ENCODE results near the gene ATAD3A. TPM values are rescaled to one million over a fixed set of nuclear protein-coding genes. Genes with fewer than 3 reads are reported as not detected.
"Not testable (repeated sequence)": the region's sequence is repeated elsewhere in the genome, so short reads cannot be mapped to it uniquely, and the experiment has no call there.

Gene ATAD3A
- total RNA-seq, 2 experiments from 2014 or later = 61.7 to 65.1 TPM

DNA sequence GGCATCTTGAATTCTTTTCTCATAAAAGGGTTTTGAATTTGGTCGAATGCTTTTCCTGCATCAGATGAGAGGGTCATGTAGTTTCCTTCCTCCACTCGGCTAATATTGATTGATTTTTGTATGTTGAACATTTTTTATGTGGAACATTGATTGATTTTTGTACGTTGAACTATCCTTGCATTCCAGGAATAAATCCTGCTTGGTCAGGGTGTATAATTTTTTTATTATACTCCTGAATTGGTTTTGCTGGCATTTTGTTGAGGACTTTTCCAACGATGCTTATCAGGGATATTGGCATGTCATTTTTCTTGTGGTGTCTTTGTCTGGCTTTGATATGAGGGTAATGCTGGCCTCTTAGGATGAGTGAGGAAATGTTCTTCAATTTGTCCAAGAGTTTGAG is 20.0 kb downstream of the ATAD3A start:
- H3K4me3 Mint-ChIP-seq = no peak overlapping the region
- peaks cover 27% of the 10 kb centered on the region for H3K36me3 Mint-ChIP-seq (ENCODE audit: low read depth)
- H3K27ac Mint-ChIP-seq = no peak overlapping the region
- POLR2A ChIA-PET = interaction anchor here (0.6 kb wide), 1 partner anchor 141 kb away, joined by 4 read pairs; no protein-coding TSS in a partner anchor
- H3K27me3 Mint-ChIP-seq = no peaks in the 10 kb centered on the region
- ATAC-seq (no peak), DNase-seq (no peak)
- H3K9me3 Mint-ChIP-seq = peaks cover 5% of the 10 kb centered on the region
- H3K4me1 Mint-ChIP-seq (ENCODE audit: low read depth) = no peaks in the 10 kb centered on the region
- CTCF ChIA-PET = no interaction called here
- TF ChIP-seq, protein P1, sequence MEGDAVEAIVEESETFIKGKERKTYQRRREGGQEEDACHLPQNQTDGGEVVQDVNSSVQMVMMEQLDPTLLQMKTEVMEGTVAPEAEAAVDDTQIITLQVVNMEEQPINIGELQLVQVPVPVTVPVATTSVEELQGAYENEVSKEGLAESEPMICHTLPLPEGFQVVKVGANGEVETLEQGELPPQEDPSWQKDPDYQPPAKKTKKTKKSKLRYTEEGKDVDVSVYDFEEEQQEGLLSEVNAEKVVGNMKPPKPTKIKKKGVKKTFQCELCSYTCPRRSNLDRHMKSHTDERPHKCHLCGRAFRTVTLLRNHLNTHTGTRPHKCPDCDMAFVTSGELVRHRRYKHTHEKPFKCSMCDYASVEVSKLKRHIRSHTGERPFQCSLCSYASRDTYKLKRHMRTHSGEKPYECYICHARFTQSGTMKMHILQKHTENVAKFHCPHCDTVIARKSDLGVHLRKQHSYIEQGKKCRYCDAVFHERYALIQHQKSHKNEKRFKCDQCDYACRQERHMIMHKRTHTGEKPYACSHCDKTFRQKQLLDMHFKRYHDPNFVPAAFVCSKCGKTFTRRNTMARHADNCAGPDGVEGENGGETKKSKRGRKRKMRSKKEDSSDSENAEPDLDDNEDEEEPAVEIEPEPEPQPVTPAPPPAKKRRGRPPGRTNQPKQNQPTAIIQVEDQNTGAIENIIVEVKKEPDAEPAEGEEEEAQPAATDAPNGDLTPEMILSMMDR (IDR thresholded peaks at IDR 0.05) = no peak
- intact Hi-C loops (cut with micrococcal nuclease) = no loop called here

DNA sequence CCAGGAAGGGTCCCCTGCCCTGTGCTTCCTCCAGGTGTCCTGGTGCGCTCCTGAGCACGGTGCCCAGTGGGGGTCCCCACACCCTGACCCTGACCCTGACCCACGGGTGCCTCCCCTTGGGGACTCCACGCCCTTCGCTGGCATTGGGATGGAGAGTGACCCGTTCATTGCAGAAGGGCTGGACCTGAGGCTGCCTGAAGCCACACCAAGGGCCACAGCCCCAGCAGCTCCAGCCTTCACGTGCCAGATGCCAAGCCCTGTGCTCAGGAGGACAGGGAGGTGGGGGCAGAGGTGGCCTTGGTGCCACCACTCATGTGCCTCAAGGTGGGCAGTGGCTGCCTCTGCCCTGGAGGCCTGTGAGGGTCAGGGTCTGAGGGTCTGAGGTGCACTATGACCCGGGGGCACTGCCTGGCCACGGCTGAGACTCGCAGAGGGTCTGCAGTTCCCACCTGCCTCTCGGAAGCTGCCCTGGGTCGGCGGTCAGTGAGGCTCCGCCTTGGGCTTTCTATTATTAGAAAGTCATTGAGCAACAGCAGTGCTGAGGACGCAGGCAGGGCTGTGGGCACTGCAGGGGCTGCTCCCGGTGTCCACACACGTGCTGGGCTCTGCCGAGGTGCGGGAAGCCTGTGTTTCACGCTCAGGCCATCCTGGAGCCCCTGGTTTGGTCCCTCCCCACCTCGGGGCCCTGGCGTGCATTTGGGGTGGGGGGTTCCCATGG is 21.4 kb downstream of the ATAD3A start:
- H3K27ac Mint-ChIP-seq; H3K9me3 Mint-ChIP-seq; POLR2A ChIA-PET; intact Hi-C loops (cut with micrococcal nuclease); DNase-seq; ATAC-seq; H3K4me3 Mint-ChIP-seq; H3K4me1 Mint-ChIP-seq (ENCODE audit: low read depth); H3K27me3 Mint-ChIP-seq; CTCF ChIA-PET: not testable (repeated sequence)
- H3K36me3 Mint-ChIP-seq (ENCODE audit: low read depth) = peaks cover 25% of the 10 kb centered on the region

DNA sequence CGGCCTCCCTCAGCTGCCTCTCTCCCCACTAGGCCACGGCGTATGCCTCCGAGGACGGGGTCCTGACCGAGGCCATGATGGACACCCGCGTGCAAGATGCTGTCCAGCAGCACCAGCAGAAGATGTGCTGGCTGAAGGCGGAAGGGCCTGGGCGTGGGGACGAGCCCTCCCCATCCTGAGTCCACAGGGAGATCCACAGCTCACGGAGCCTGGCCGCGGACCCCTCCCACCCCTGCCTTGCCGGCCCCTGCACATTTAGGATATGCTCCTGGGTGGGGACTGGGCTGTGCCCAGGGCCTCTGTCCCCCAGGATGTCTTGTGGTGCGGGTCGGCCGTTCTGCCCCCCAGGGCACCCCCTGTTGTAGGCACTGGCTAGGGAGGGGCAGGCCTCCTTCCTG is 21.9 kb downstream of the ATAD3A start:
- ATAC-seq, POLR2A ChIA-PET: not testable (repeated sequence)

DNA sequence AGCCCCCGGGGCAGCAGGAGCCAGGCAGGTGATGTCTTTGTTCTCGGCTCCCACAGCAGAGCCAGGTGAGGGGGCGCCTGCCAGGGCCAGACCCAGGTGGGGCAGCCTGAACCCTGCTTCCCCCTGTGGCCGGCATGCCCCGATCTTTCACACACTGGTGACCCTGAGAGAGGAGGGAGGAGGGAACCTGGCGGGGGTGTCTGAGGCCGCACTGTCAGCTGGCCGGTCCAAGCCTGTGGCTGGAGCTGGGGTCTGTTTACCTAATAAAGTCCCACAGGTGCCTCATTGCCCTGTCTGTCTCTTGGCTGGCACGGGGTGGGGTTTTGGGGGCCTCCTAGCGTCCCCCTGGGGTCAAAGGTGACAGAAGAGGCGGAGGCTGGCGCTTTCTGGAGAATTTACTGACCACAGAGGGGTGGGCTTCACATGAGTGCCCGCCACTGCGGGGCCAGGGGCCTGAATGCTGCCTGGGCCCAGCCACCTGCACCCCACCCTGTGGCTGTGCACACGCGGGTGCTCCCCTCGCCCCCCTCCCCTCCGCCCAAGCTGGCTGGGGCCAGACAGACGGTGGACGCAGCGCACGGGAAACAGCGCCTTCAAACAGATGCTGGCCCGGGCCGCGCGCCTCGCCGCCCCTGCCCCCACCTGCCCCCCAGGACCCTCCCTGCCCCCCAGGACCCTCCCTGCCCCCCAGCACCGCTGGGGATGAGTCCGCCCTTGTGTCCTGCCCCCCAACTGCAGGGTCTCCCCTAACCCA is 22.6 kb downstream of the ATAD3A start:
- Mint-ChIP-seq H3K27ac (no peak overlapping the region), H3K4me3 (no peak overlapping the region), H3K9me3 (peaks cover 5% of the 10 kb centered on the region), H3K4me1 (ENCODE audit: low read depth) (no peaks in the 10 kb centered on the region), H3K27me3 (no peaks in the 10 kb centered on the region), H3K36me3 (ENCODE audit: low read depth) (peaks cover 19% of the 10 kb centered on the region)
- no peak for ATAC-seq
- TF ChIP-seq, protein P1 (IDR thresholded peaks at IDR 0.05) = no peak
- POLR2A ChIA-PET = no interaction called here
- CTCF ChIA-PET = no interaction called here
- no peak for DNase-seq
- intact Hi-C loops (cut with micrococcal nuclease) = no loop called here

More for the DNA sequence above, 21.9 kb downstream of the ATAD3A start:
- H3K27me3 Mint-ChIP-seq; CTCF ChIA-PET; H3K27ac Mint-ChIP-seq; H3K4me3 Mint-ChIP-seq; DNase-seq; intact Hi-C loops (cut with micrococcal nuclease); H3K9me3 Mint-ChIP-seq; H3K4me1 Mint-ChIP-seq (ENCODE audit: low read depth): not testable (repeated sequence)
- peaks cover 25% of the 10 kb centered on the region for H3K36me3 Mint-ChIP-seq (ENCODE audit: low read depth)

DNA sequence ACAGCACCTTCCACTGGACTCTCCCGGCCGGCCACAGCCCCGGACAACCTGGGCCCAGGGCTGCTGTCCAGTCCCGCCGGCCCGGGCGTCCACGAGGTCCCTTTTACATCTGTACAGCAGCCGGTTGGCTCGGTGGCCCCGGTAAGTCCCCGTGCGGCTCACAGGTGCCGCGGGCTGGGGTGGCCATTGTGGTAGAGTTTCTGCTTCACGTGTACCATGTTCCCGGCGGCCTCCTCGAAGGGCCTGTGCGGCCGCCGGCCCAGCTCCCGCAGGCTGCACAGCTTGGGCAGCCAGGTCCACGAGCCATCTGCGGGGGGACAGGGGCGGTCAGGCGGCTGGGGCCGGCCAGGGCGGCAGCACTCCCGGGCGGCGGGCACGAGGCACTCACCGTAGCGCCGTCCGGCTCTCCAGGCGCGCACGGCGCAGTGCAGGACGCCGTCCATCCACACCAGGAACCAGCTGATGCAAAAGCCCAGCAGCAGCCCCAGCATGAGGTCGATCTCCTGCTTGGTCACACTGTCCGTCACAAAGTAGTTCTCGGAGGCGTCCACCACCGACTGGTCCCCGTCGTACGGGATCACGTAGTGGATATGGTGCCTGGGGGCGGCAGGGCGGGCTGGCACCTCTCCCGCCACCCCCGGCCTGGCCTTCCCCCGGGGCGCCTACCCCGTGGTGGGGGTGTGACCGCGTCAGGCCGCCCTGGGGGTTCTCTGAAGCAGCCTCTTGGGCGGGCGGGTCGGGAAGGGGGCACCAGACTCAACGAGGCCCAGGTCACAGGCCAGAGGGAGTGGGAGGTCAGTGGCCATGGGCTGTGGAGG is 23.4 kb downstream of the ATAD3A start:
- H3K4me1 Mint-ChIP-seq (ENCODE audit: low read depth) = no peaks in the 10 kb centered on the region
- ChIA-PET POLR2A (no interaction called here), CTCF (no interaction called here)
- TF ChIP-seq, protein P1 (IDR thresholded peaks at IDR 0.05) = no peak
- H3K36me3 Mint-ChIP-seq (ENCODE audit: low read depth) = peaks cover 11% of the 10 kb centered on the region
- ATAC-seq (no peak), DNase-seq (no peak)
- no peak overlapping the region for H3K4me3 Mint-ChIP-seq
- peaks cover 5% of the 10 kb centered on the region for H3K9me3 Mint-ChIP-seq
- H3K27ac Mint-ChIP-seq = no peak overlapping the region
- intact Hi-C loops (cut with micrococcal nuclease) = no loop called here
- no peaks in the 10 kb centered on the region for H3K27me3 Mint-ChIP-seq
